GM12878 (cell line): ENCODE results near the gene TMEM97. TPM values are rescaled to one million over a fixed set of nuclear protein-coding genes. Genes with fewer than 3 reads are reported as not detected.

Source experiments
- ASH2L ChIP-seq: fragments of 300-600, 200-600 bp; sonication (generic); IDR thresholded peaks from 2 replicates; pipeline ENCODE4 v1.6.1; 2017; ENCODE audit warnings: low read depth, mild to moderate bottlenecking, borderline replicate concordance
- BCL3 ChIP-seq: IDR thresholded peaks from 2 replicates; pipeline ENCODE4 v1.6.1; 2011; ENCODE audit warnings: borderline replicate concordance, low read depth, mild to moderate bottlenecking, moderate library complexity, low read length; ENCODE audit not compliant: insufficient read depth, poor library complexity, severe bottlenecking
- BCLAF1 ChIP-seq: fragments of 450-650 bp; IDR thresholded peaks from 2 replicates; pipeline ENCODE4 v1.6.1; 2017; ENCODE audit warnings: antibody characterized with exemption, mild to moderate bottlenecking, moderate library complexity
- CEBPZ ChIP-seq: fragments of 150-350 bp; IDR thresholded peaks from 2 replicates; pipeline ENCODE4 v1.6.1; 2016; ENCODE audit warnings: low read depth, low read length
- CTCF ChIP-seq, 3 experiments: IDR thresholded peaks in 2 of 3; conservative IDR thresholded peaks in 1 of 3; 2 replicates each; pipeline ENCODE4 v1.5.1; 2011; ENCODE audit warnings: low read depth in 3 of 3, low read length in 3 of 3, mild to moderate bottlenecking in 3 of 3, control low read depth in 2 of 3, moderate library complexity in 2 of 3, inconsistent platforms in 1 of 3, mixed read lengths in 1 of 3; ENCODE audit not compliant: control insufficient read depth in 2 of 3, insufficient read depth in 1 of 3; ENCODE audit errors: extremely low read depth in 1 of 3
- EZH2 ChIP-seq: IDR thresholded peaks from 2 replicates; pipeline ENCODE4 v1.6.1; 2012; ENCODE audit warnings: low read depth, mild to moderate bottlenecking, control low read depth, inconsistent platforms, low read length, borderline replicate concordance; ENCODE audit not compliant: control insufficient read depth
- FOXM1 ChIP-seq: IDR thresholded peaks from 2 replicates; pipeline ENCODE4 v1.6.1; 2012; ENCODE audit warnings: low read depth, mild to moderate bottlenecking, inconsistent platforms, low read length, moderate library complexity
- GATAD2B ChIP-seq: fragments of 450-650 bp; conservative IDR thresholded peaks from 2 replicates; pipeline ENCODE4 v1.6.1; 2017; ENCODE audit warnings: low read depth, mild to moderate bottlenecking, moderate library complexity
- IKZF1 ChIP-seq: fragments of 450-650 bp; conservative IDR thresholded peaks from 2 replicates; pipeline ENCODE4 v1.6.1; 2017; ENCODE audit warnings: antibody characterized with exemption, mild to moderate bottlenecking
- KDM1A ChIP-seq: fragments of 200-600 bp; sonication (generic); IDR thresholded peaks from 2 replicates; pipeline ENCODE4 v1.6.1; 2016; ENCODE audit warnings: borderline replicate concordance
- RB1 ChIP-seq: fragments of 450-650 bp; formaldehyde crosslinking; IDR thresholded peaks from 2 replicates; pipeline ENCODE4 v1.6.1; 2017; ENCODE audit warnings: mild to moderate bottlenecking, borderline replicate concordance
- SIX5 ChIP-seq: IDR thresholded peaks from 2 replicates; pipeline ENCODE4 v1.6.1; 2011; ENCODE audit warnings: mild to moderate bottlenecking, low read depth, low read length, moderate library complexity; ENCODE audit not compliant: severe bottlenecking
- ZNF592 ChIP-seq: fragments of 450-650 bp; IDR thresholded peaks from 2 replicates; pipeline ENCODE4 v1.6.1; 2017; ENCODE audit warnings: mild to moderate bottlenecking, moderate library complexity
- polyA plus RNA-seq, 11 experiments: library from polyadenylated mRNA; depleted of rRNA in 4 of 11; unstranded in 6 of 11; stranded (reverse) in 5 of 11; fragments of >200 nt; fragmentation: Nextera tagmentation in 4 of 11; fragmentation: Illumina TruSeq in 1 of 11; extraction: Ambion mirVana in 4 of 11; extraction: Trizol in 1 of 11; gene quantifications; 1 replicate in 1 of 11; 2 replicates in 10 of 11; pipeline versions ENCODE4 v1.2.1 to v1.2.3, GENCODE V29; 2011 to 2016; ENCODE audit warnings: inconsistent platforms in 2 of 11, missing spikeins in 2 of 11, low read depth in 1 of 11
- total RNA-seq, 4 experiments: library from RNA; depleted of rRNA in 3 of 4; stranded (reverse); fragments of >200 nt in 3 of 4; fragmentation: Illumina TruSeq in 1 of 4; extraction: Trizol in 1 of 4; gene quantifications; 2 replicates each; pipeline versions ENCODE4 v1.2.1 to v1.2.3, GENCODE V29; 2013 to 2021

Gene TMEM97
- total and polyA plus RNA-seq, 10 of the 15 experiments (the other 5 are each of a cell fraction or from before 2014, with no cell fraction given), result 58.0 to 134 (median 86.0) TPM

GRCh38 chr17:28357061-28357900, 38.3 kb downstream of the TMEM97 start, which contains the start of gene POLDIP2 (continued):
- TF ChIP-seq BCLAF1, result no peak
- peak; percentile 96 for TF ChIP-seq IKZF1
- TF ChIP-seq CTCF (IDR thresholded peaks at IDR 0.05 in 2 of 3, conservative IDR thresholded peaks at IDR 0.05 in 1 of 3; ENCODE audit: control insufficient read depth in 2 of 3, extremely low read depth in 1 of 3, insufficient read depth in 1 of 3, low read depth in 3 of 3, low read length in 3 of 3), result no peak
- TF ChIP-seq KDM1A, result no peak
- TF ChIP-seq ZNF592, result peak; percentile 56; the same call in 1 of the 2 replicates
- no peak for TF ChIP-seq CEBPZ
- TF ChIP-seq ASH2L, result no peak
- no peak for TF ChIP-seq FOXM1
- peak; percentile 89 for TF ChIP-seq GATAD2B
- peak; percentile 82; the same call in 1 of the 2 replicates for TF ChIP-seq RB1
- no peak for TF ChIP-seq EZH2
- TF ChIP-seq SIX5, result peak; percentile 66
- TF ChIP-seq BCL3, result no peak
